GM12801 (cell line): ENCODE results near the gene GLO1.

Experiments
- TF ChIP-seq, protein P1 (sequence below): IDR thresholded peaks from one replicate; pipeline ENCODE4 v1.5.1; 2011; ENCODE audit warnings: control low read depth; ENCODE audit not compliant: insufficient read length; ENCODE audit errors: extremely low read depth

GLO1 gene

DNA sequence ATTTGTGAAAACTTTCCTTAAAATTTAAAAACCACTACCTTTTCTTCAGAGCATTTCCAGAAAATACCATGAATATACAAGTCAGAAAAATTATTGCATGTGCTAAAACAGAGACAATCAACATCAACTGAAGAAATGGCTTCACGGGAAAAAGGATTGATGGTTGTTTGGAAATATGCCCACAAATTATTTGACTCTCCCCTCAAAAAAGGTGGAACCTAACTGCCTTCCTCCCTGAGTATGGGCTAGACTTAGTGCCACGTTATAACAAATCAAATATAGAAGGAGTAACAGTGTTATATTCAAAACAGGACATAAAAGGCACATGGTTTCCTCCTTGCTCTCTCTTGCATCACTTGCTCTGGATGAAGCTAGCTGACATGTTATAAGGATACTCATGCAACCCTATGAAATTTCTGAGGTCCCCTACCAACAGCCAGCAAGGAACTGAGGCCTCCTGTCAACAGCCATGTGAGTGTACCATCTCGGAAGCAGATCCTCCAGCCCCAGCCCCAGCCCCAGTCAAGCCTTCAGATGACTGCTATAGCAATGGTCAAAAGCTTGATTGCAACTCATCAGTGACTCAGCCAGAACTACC lies 71.7 kb downstream of the GLO1 start:
- TF ChIP-seq, protein P1, sequence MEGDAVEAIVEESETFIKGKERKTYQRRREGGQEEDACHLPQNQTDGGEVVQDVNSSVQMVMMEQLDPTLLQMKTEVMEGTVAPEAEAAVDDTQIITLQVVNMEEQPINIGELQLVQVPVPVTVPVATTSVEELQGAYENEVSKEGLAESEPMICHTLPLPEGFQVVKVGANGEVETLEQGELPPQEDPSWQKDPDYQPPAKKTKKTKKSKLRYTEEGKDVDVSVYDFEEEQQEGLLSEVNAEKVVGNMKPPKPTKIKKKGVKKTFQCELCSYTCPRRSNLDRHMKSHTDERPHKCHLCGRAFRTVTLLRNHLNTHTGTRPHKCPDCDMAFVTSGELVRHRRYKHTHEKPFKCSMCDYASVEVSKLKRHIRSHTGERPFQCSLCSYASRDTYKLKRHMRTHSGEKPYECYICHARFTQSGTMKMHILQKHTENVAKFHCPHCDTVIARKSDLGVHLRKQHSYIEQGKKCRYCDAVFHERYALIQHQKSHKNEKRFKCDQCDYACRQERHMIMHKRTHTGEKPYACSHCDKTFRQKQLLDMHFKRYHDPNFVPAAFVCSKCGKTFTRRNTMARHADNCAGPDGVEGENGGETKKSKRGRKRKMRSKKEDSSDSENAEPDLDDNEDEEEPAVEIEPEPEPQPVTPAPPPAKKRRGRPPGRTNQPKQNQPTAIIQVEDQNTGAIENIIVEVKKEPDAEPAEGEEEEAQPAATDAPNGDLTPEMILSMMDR: no peak
